ENCODE results near the gene POLR2J3. TPM values are rescaled to one million over a fixed set of nuclear protein-coding genes. Genes with fewer than 3 reads are reported as not detected.
"Not testable (repeated sequence)": the region's sequence is repeated elsewhere in the genome, so short reads cannot be mapped to it uniquely, and the experiment has no call there.

POLR2J3 gene
- total RNA-seq, 4 donors from 2014 or later: 11.3 to 28.5 (median 27.3) TPM

- not testable (repeated sequence) for H3K4me1 ChIP-seq, H3K4me3 ChIP-seq, H3K36me3 ChIP-seq, H3K27ac ChIP-seq, H3K27me3 ChIP-seq, H3K9me3 ChIP-seq
- WGBS: no CpG with 5 or more reads among the region's 11 CpGs
- peak in 1 of 2 donors; percentile 23 for DNase-seq (ENCODE audit: low spot score in 2 of 2)
These were observed 3.8 kb downstream of the POLR2J3 start for GRCh38 chr7:102568620-102569019.

- H3K36me3 ChIP-seq; H3K27ac ChIP-seq; H3K9me3 ChIP-seq; H3K4me3 ChIP-seq; DNase-seq (ENCODE audit: low spot score in 2 of 2); H3K4me1 ChIP-seq; H3K27me3 ChIP-seq: not testable (repeated sequence)
- WGBS: no CpG with 5 or more reads among the region's 6 CpGs
These were observed 21.5 kb downstream of the POLR2J3 start, which contains the start of gene SPDYE2 for GRCh38 chr7:102550808-102551422. TSS of gene SPDYE2 (plus strand) at chr7:102551226. CDS start at chr7:102553256, 2,030 bp downstream.

- H3K4me3 ChIP-seq, H3K9me3 ChIP-seq, H3K36me3 ChIP-seq, H3K27ac ChIP-seq, H3K27me3 ChIP-seq, H3K4me1 ChIP-seq: not testable (repeated sequence)
- DNase-seq (ENCODE audit: low spot score in 2 of 2): peak in 1 of 2 donors; percentile 26
- WGBS: no CpG with 5 or more reads among the region's 6 CpGs
These were observed 26.0 kb downstream of the POLR2J3 start for GRCh38 chr7:102546353-102546752.

GRCh38 chr7:102545288-102545687, 27.1 kb downstream of the POLR2J3 start:
- WGBS: no CpG with 5 or more reads among the region's 12 CpGs
- not testable (repeated sequence) for H3K27me3 ChIP-seq; H3K4me3 ChIP-seq; H3K9me3 ChIP-seq; DNase-seq (ENCODE audit: low spot score in 2 of 2); H3K27ac ChIP-seq; H3K4me1 ChIP-seq; H3K36me3 ChIP-seq

GRCh38 chr7:102544372-102544771, 28.0 kb downstream of the POLR2J3 start:
- WGBS: no CpG with 5 or more reads among the region's 1 CpG
- H3K9me3 ChIP-seq: not testable (repeated sequence)

GRCh38 chr7:102543596-102543995, 28.8 kb downstream of the POLR2J3 start, which contains the start of gene UPK3BL2:
TSS of gene UPK3BL2 (minus strand) at chr7:102543696. CDS start at chr7:102543636, 60 bp downstream.
- H3K36me3 ChIP-seq; DNase-seq (ENCODE audit: low spot score in 2 of 2); H3K9me3 ChIP-seq; H3K4me3 ChIP-seq; H3K27me3 ChIP-seq; H3K4me1 ChIP-seq; H3K27ac ChIP-seq: not testable (repeated sequence)
- no CpG with 5 or more reads among the region's 8 CpGs for WGBS

More at GRCh38 chr7:102544372-102544771, 28.0 kb downstream of the POLR2J3 start:
- not testable (repeated sequence) for H3K4me3 ChIP-seq; H3K27ac ChIP-seq; H3K4me1 ChIP-seq; DNase-seq (ENCODE audit: low spot score in 2 of 2); H3K36me3 ChIP-seq; H3K27me3 ChIP-seq

- DNase-seq (ENCODE audit: low spot score in 2 of 2): peak in 1 of 2 donors; percentile 31
These were observed 29.6 kb downstream of the POLR2J3 start for GRCh38 chr7:102542771-102543170.

GRCh38 chr7:102542083-102542482, 30.3 kb downstream of the POLR2J3 start:
- peak in 1 of 2 donors; percentile 37 for DNase-seq (ENCODE audit: low spot score in 2 of 2)
- WGBS: no CpG with 5 or more reads among the region's 8 CpGs
- not testable (repeated sequence) for H3K4me3 ChIP-seq, H3K27ac ChIP-seq, H3K4me1 ChIP-seq, H3K9me3 ChIP-seq, H3K36me3 ChIP-seq, H3K27me3 ChIP-seq

More at GRCh38 chr7:102542771-102543170, 29.6 kb downstream of the POLR2J3 start:
- WGBS: no CpG with 5 or more reads among the region's 11 CpGs
- not testable (repeated sequence) for H3K9me3 ChIP-seq, H3K4me1 ChIP-seq, H3K4me3 ChIP-seq, H3K27ac ChIP-seq, H3K27me3 ChIP-seq, H3K36me3 ChIP-seq

GRCh38 chr7:102540604-102541003, 31.8 kb downstream of the POLR2J3 start:
- not testable (repeated sequence) for H3K9me3 ChIP-seq; H3K4me3 ChIP-seq; DNase-seq (ENCODE audit: low spot score in 2 of 2); H3K27ac ChIP-seq; H3K36me3 ChIP-seq; H3K27me3 ChIP-seq; H3K4me1 ChIP-seq
- no CpG with 5 or more reads among the region's 6 CpGs for WGBS

GRCh38 chr7:102535062-102535615, 37.2 kb downstream of the POLR2J3 start:
- 58% methylated on average over 1 of the region's 8 CpGs for WGBS
- not testable (repeated sequence) for DNase-seq (ENCODE audit: low spot score in 2 of 2)

GRCh38 chr7:102532127-102532526, 40.3 kb downstream of the POLR2J3 start:
- not testable (repeated sequence) for H3K9me3 ChIP-seq; H3K4me1 ChIP-seq; H3K27ac ChIP-seq; H3K36me3 ChIP-seq; DNase-seq (ENCODE audit: low spot score in 2 of 2); H3K27me3 ChIP-seq; H3K4me3 ChIP-seq
- 93% methylated on average over 2 of the region's 2 CpGs for WGBS

More at GRCh38 chr7:102535062-102535615, 37.2 kb downstream of the POLR2J3 start:
- not testable (repeated sequence) for H3K36me3 ChIP-seq, H3K27me3 ChIP-seq, H3K4me3 ChIP-seq, H3K27ac ChIP-seq, H3K9me3 ChIP-seq, H3K4me1 ChIP-seq

- no CpG with 5 or more reads among the region's 7 CpGs for WGBS
- peak; percentile 13 to 41 for DNase-seq (ENCODE audit: low spot score in 2 of 2)
- H3K9me3 ChIP-seq: not testable (repeated sequence)
These were observed 40.8 kb downstream of the POLR2J3 start for GRCh38 chr7:102531583-102531982.

GRCh38 chr7:102527822-102528793, 44.3 kb downstream of the POLR2J3 start:
- not testable (repeated sequence) for H3K9me3 ChIP-seq, H3K4me3 ChIP-seq, H3K27ac ChIP-seq, H3K36me3 ChIP-seq, H3K4me1 ChIP-seq, H3K27me3 ChIP-seq
- WGBS: no CpG with 5 or more reads among the region's 13 CpGs
- DNase-seq (ENCODE audit: low spot score in 2 of 2): peak in 1 of 2 donors; percentile 45

More at GRCh38 chr7:102531583-102531982, 40.8 kb downstream of the POLR2J3 start:
- not testable (repeated sequence) for H3K36me3 ChIP-seq, H3K4me3 ChIP-seq, H3K27ac ChIP-seq, H3K4me1 ChIP-seq, H3K27me3 ChIP-seq

GRCh38 chr7:102527182-102527581, 45.2 kb downstream of the POLR2J3 start:
- not testable (repeated sequence) for H3K27ac ChIP-seq; DNase-seq (ENCODE audit: low spot score in 2 of 2); H3K27me3 ChIP-seq; H3K9me3 ChIP-seq; H3K36me3 ChIP-seq; H3K4me3 ChIP-seq; H3K4me1 ChIP-seq
- WGBS: no CpG with 5 or more reads among the region's 8 CpGs
